ENCODE measurements around the gene APOO.
"Not testable (repeated sequence)": the region's sequence is repeated elsewhere in the genome, so short reads cannot be mapped to it uniquely, and the experiment has no call there.

APOO gene

DNA sequence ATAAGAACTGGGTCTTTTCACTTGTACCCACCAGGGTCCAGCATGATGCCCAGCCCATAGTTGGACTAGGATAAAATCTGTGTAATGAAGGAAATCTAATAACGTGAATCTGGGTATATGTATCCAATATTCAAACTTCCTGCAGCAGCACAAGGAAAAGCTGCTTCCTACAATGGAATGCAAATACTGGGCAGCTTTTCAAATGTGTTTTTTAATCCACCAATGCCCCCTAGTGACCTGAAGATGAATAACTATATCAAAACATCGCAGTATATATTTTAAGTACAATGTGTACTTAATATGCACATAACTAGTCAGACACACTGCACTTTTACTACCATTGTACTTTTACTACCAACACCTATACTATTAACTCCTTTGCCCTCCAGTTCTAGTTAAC, 5.3 kb downstream of the APOO start:
- DNase-seq, result no peak

DNA sequence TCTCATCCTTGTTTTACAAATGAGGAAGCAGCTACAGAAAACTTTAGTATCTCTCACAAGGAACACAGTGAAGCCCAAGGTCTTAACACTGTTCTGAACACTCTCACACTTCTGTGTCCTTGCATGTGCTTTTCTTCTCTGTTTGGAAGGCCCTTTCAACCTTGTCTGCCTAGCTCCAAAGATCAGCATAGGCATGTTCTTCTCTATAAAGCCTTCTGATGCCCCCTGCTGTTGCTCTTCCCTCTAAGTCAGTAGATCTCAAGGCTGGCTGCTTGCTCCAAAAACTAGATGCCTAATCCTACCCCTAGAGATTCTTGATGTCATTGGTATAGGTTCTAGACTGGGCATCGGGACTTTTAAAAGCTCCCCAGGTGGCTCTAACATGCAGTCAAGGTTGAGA, 5.9 kb downstream of the APOO start:
- peak; percentile 23 for DNase-seq

- no peak for DNase-seq
Observed at GRCh38 chrX:23901060-23901459, 6.7 kb downstream of the APOO start.

DNA sequence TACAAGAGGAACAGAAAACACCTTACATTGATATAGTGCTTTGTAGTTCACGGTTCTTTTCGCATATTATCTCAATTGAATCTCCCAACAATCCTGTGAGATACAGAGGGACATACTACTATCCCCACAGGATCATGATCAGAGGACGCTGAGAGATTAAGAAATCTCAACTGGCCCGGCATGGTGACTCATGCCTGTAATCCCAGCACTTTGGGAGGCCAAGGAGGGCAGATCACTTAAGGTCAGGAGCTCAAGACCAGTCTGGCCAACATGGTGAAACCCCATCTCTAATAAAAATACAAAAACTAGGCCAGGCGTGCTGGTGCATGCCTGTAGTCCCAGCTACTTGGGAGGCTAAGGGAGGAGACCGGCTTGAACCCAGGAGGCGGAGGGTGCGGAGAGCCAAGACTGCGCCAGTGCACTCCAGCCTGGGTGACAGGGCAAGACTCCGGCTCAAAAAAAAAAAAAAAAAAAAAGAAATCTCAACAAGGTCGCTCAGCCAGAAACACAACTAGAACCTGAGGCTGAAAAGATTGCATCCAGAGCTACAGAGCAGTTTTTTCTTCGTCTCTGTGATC, 7.4 kb downstream of the APOO start:
- DNase-seq, result no peak

GRCh38 chrX:23898412-23898959, 9.3 kb downstream of the APOO start:
- DNase-seq, result no peak

DNA sequence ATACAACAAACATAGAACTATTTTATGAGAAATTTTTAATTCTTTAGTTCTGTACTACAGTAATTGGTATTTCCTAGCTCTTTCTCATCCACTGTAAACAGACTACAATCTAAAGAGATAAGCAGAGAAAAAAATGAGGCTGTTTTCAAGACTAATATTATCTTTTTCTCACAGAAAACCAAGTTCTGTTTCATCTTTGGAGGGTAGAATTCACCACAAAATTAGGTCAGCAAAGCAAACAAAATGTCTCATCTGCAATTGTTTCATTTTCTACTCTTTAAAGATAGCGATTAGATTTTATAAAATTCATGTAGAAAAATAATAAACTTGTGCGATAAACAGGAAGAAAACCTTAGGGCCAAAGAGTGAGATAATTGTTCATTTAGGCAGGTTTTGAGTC, 10.8 kb downstream of the APOO start:
- DNase-seq, result no peak

GRCh38 chrX:23896539-23896938, 11.2 kb downstream of the APOO start:
- DNase-seq, result not testable (repeated sequence)

DNA sequence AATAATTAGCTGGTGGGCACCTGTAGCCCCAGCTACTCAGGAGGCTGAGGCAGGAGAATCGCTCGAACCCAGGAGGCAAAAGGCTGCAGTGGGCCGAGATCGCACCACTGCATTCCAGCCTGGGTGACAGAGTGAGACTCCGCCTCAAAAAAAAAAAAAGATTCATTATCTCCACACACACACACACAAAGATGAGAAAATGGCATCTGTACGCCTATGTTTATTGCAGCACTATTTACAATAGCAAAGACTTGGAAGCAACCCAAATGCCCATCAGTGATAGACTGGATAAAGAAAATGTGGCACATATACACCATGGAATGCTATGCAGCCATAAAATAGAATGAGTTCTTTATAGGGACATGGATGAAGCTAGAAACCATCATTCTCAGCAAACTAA, 12.7 kb downstream of the APOO start:
- DNase-seq, result not testable (repeated sequence)

GRCh38 chrX:23890933-23891332, 16.8 kb downstream of the APOO start:
- no peak for DNase-seq

GRCh38 chrX:23888887-23889501, 18.7 kb downstream of the APOO start:
- DNase-seq, result no peak

- no peak for DNase-seq
Observed at GRCh38 chrX:23887918-23888317, 19.8 kb downstream of the APOO start.

DNA sequence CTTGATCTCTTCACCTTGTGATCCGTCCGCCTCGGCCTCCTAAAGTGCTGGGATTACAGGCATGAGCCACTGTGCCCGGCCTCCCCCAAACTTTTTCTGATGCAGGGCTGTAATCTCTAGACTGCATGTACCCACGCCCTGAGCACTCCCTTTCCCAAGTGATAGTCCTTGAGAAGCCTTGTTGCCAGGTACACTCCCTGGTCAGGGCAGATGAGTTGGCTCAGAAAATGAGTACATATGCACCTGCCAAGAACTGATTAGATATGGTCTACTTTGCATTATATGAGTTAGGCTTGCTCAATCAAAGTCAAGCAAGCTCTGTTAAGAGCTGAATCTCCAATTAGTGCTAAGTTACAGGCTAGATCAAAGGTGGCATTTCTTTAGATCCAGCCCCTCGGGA, 20.3 kb downstream of the APOO start:
- no peak for DNase-seq

DNA sequence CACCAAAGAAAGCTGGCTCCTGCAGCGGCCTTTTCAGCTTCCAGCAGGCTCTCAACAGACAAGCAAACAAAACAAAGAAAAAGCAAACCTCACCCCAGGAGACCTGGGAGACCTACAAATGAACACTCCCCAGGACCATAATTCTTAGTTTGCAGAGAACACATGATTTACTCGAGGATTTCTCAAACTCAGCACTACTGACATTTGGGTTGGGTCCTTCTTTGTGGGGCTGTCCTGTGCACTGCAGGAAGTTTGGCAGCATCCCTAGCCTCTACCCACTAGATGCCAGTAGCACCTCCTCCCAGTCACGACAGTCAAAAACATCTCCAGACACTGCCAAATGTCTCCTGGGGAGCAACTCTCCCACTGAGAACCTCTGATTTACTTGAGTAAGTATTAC, 21.9 kb downstream of the APOO start:
- DNase-seq, result no peak

DNA sequence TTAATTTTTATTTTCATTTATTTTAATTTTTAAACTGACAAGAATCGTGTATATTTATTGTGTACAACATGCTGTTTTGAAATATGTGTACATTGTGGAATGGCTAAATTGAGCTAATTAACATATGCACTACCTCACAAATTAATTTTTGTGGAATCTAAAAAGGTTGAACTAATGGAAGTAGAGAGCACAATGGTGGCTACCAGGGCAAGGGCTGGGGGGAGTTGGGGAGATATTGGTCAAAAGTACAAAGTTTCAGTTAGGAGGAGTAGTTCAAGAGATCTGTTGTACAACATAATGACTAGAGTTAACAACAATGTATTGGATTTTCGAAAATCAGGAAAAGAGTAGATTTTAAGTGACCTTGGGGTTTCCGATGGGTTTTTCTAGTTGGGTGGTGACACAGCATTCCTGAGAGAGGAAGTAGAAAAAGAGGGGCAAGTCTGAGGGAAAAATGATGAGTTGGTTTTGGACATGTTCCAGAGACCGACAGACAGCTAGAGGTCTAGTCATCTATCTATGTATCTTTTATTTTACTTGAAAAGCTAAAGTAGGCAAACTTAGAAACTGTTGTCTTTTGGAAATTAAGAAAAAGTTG, 23.2 kb downstream of the APOO start:
- no peak for DNase-seq

GRCh38 chrX:23883737-23884354, 23.9 kb downstream of the APOO start:
- DNase-seq, result no peak

GRCh38 chrX:23879380-23880090, 28.2 kb downstream of the APOO start:
- no peak for DNase-seq

GRCh38 chrX:23871905-23872546, 35.7 kb downstream of the APOO start:
- DNase-seq, result no peak

DNA sequence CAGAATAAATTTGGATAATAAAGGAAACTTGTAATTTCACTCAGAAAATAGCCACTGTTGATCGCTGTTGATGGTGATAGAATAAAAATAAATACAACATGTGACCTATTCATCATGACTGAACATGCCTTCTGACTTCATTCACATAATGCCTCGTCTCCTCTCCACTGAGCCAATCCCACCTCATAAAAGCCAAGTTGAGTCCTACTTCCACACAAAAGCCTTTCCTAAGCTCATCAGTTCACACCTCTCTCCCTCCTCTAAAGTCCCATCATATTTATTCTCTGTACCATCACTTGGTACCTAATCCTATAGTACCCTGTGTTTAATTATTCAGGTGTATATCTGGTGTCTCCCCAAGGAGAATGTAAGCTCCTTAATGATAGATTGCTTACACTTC, 37.7 kb downstream of the APOO start:
- DNase-seq, result no peak

DNA sequence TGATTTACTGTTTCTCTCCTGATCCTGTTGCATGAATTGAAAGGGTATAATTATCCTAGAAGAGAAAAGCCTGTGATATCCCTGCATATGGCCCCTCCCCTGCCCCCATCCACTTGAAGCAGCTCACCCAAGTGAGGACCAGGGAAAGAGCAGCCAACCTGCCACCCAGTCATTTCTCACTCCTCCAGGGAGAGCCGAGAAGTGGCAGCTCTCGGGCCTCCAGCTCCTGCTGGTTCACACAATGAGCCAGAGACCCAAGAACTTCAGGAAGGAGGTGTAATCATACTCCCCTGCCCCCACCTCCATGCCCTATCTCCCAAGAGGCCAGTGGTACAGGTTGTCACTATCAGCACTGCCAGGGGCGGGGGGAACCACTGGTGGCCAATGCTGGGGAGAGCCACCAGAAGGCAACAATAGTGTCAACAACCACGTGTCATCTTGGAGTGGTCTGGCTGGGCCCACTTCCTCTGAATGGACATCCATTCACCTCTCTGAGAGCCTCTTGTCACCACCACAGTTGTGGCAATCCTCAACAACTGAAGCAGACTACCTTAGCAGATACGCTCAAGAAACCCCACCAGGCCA, 42.9 kb downstream of the APOO start:
- DNase-seq, result no peak

DNA sequence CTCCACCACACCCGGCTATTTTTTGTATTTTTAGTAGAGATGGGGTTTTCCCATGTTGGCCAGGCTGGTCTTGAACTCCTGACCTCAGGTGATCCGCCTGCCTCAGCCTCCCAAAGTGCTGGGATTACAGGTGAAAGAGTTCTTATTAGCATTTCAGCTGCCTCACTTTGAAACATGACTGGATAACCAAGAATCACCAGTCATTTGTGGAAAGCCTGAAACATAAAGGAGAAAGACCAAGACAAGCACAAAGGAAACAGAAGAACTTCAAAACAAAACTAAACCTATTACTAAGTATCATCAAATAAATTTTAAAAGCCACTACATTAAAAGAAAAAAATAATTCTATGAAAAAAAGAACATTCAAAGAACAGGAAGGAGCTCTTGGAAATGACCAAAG, 45.8 kb downstream of the APOO start:
- DNase-seq, result not testable (repeated sequence)

DNA sequence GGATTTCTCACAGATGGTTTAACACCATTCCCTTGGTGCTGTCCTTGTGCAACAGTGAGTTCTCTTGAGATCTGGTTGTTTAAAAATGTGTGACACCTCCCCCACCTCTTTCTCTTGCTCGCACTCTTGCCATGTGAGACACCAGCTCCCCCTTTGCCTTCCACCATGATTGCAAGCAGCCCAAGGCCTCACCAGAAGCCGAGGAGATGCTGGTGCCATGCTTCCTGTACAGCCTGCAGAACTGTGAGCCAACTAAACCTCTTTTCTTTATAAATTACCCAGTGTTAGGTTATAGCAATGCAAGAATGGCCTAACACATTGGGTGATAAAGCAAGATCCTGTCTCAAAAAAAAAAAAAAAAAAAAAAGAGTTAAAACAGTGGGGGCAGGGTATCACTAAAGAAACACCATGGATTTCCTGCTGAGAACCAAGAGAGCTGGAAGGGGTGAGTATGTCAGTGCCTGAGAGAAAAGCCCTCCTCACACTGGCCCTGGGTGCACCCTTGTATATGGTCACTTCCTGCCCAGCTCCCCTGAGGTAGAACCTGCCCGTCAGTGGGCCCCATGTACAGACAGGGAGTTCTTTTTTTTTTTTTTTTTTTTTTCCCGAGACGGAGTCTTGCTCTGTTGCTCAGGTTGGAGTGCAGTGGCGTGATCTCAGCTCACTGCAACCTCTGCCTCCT, 46.4 kb downstream of the APOO start:
- DNase-seq, result no peak

DNA sequence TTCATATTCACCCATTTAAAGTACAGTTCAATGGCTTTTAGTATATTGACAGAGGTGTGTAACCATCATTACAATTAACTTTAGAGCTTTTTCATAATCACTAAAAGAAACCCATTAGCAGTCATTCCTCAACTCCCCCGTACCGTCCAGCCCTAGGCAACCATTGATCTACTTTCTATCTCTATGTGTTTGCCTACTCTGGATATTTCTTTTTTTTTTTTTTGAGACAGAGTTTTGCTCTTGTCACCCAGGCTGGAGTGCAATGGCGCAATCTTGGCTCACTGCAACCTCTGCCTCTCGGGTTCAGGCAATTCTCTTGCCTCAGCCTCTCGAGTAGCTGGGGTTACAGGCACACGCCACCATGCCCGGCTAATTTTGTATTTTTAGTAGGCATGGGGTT, 48.5 kb downstream of the APOO start:
- DNase-seq, result not testable (repeated sequence)

Measured in activated CD8-positive, alpha-beta memory T cell treated with anti-CD3 and anti-CD28 coated beads, Interleukin-2, amount 50 U/mL, for 4 hours (primary cell).